ENCODE data around the gene PPFIA4. TPM values are rescaled to one million over a fixed set of nuclear protein-coding genes. Genes with fewer than 3 reads are reported as not detected.

The PPFIA4 gene
- total and polyA plus RNA-seq, 2 of the 4 experiments (the other 2 are of a cell fraction) = 5.4 to 13.7 TPM

GRCh38 chr1:203099805-203100515 lies 73.7 kb downstream of the PPFIA4 start:
- no peak overlapping the region for H3K18ac ChIP-seq (ENCODE audit: low read depth, low read length)
- H3K4ac ChIP-seq (ENCODE audit: low read depth, low read length) = no peak overlapping the region
- H3K56ac ChIP-seq (ENCODE audit: extremely low read depth, insufficient read depth, low read length) = no peak overlapping the region
- no peak overlapping the region for H3K4me3 ChIP-seq (ENCODE audit: insufficient read depth, low read depth, low read length)
- no peak overlapping the region for H2AK9ac ChIP-seq (replicated peaks; ENCODE audit: low read depth, low read length, poor library complexity)
- no peaks in the 10 kb centered on the region for H3K36me3 ChIP-seq (ENCODE audit: control insufficient read depth, insufficient read depth, low read length)
- ATAC-seq (ENCODE audit: low read depth) (no peak), DNase-seq (no peak)
- no peak overlapping the region for H3K9ac ChIP-seq (ENCODE audit: low read depth, low read length)
- H3K4me1 ChIP-seq (ENCODE audit: control insufficient read depth, insufficient read depth, low read length) = no peaks in the 10 kb centered on the region
- H2BK15ac ChIP-seq (ENCODE audit: low read depth, low read length) = no peak overlapping the region
- no peaks in the 10 kb centered on the region for H3K9me1 ChIP-seq (ENCODE audit: insufficient read depth, low read length)
- H3K23ac ChIP-seq (ENCODE audit: low read depth, low read length) = no peak overlapping the region
- no peak overlapping the region for H4K91ac ChIP-seq (ENCODE audit: insufficient read depth, low read depth, low read length)
- WGBS, 2 experiments (ENCODE audit: extremely low coverage in 2 of 2, insufficient read length in 1 of 2) = 60% methylated on average over 2 of the region's 7 CpGs; no CpG with 5 or more reads in 1 of the 2 experiments
- ChIA-PET CTCF (no interaction called here), POLR2A (ENCODE audit: unreplicated experiment) (no interaction called here)
- no peak overlapping the region for H2BK20ac ChIP-seq (ENCODE audit: low read depth, low read length)
- H2BK120ac ChIP-seq (ENCODE audit: low read depth, low read length) = no peak overlapping the region
- H3K4me2 ChIP-seq (ENCODE audit: low read depth, low read length) = no peak overlapping the region
- no peak overlapping the region for H3K14ac ChIP-seq (replicated peaks; ENCODE audit: low read depth, low read length)
- H2AFZ ChIP-seq (replicated peaks; ENCODE audit: low read length, poor library complexity) = no peak overlapping the region
- in situ Hi-C loops (cut with MboI; ENCODE audit: low sequenced_read_pairs) = no loop called here
- H2BK5ac ChIP-seq (ENCODE audit: low read depth, low read length, poor library complexity, severe bottlenecking) = no peak overlapping the region
- H3K27me3 ChIP-seq (ENCODE audit: control insufficient read depth, insufficient read depth, low read length) = peaks cover 53% of the 10 kb centered on the region
- TF ChIP-seq CEBPB (IDR thresholded peaks at IDR 0.05; ENCODE audit: low read depth, low read length) = no peak
- no peak for TF ChIP-seq CTCF (conservative IDR thresholded peaks at IDR 0.05; ENCODE audit: low read depth, low read length)
- no peak for TF ChIP-seq POLR2A (IDR thresholded peaks at IDR 0.05; ENCODE audit: low read depth, low read length)
- no peak for TF ChIP-seq NFE2L2 (IDR thresholded peaks at IDR 0.05; ENCODE audit: low read depth, low read length)
- TF ChIP-seq MXI1 (IDR thresholded peaks at IDR 0.05; ENCODE audit: borderline replicate concordance, low read depth, low read length) = no peak
- TF ChIP-seq FOS (IDR thresholded peaks at IDR 0.05; ENCODE audit: low read depth, low read length) = no peak
- no peak for TF ChIP-seq RAD21 (IDR thresholded peaks at IDR 0.05; ENCODE audit: low read length)
- no peak for TF ChIP-seq RFX5 (IDR thresholded peaks at IDR 0.05; ENCODE audit: low read depth, low read length)
- TF ChIP-seq SMC3 (IDR thresholded peaks at IDR 0.05; ENCODE audit: low read depth, low read length) = no peak
- TF ChIP-seq, protein P1, sequence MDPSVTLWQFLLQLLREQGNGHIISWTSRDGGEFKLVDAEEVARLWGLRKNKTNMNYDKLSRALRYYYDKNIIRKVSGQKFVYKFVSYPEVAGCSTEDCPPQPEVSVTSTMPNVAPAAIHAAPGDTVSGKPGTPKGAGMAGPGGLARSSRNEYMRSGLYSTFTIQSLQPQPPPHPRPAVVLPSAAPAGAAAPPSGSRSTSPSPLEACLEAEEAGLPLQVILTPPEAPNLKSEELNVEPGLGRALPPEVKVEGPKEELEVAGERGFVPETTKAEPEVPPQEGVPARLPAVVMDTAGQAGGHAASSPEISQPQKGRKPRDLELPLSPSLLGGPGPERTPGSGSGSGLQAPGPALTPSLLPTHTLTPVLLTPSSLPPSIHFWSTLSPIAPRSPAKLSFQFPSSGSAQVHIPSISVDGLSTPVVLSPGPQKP (IDR thresholded peaks at IDR 0.05; ENCODE audit: borderline replicate concordance, low read depth, low read length) = no peak
- TF ChIP-seq RCOR1 (IDR thresholded peaks at IDR 0.05; ENCODE audit: insufficient replicate concordance, low read length) = no peak
- no peak for TF ChIP-seq MAZ (IDR thresholded peaks at IDR 0.05; ENCODE audit: borderline replicate concordance, low read depth, low read length)
- no peak for TF ChIP-seq BHLHE40 (IDR thresholded peaks at IDR 0.05; ENCODE audit: low read depth, low read length)
- TF ChIP-seq CHD1 (IDR thresholded peaks at IDR 0.05; ENCODE audit: low read depth, low read length) = no peak
- no peak for TF ChIP-seq MAFK (IDR thresholded peaks at IDR 0.05; ENCODE audit: low read depth, low read length)
- TF ChIP-seq, protein P2, sequence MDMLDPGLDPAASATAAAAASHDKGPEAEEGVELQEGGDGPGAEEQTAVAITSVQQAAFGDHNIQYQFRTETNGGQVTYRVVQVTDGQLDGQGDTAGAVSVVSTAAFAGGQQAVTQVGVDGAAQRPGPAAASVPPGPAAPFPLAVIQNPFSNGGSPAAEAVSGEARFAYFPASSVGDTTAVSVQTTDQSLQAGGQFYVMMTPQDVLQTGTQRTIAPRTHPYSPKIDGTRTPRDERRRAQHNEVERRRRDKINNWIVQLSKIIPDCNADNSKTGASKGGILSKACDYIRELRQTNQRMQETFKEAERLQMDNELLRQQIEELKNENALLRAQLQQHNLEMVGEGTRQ (IDR thresholded peaks at IDR 0.05; ENCODE audit: low read depth, low read length) = no peak
- no peak overlapping the region for H2AK5ac ChIP-seq (ENCODE audit: low read depth, low read length)
- no peak overlapping the region for H4K8ac ChIP-seq (ENCODE audit: low read depth in 2 of 2, low read length in 2 of 2)
- no TSS peak for BruUV-seq (replicated peaks)
- H3K9me3 ChIP-seq (ENCODE audit: control insufficient read depth, insufficient read depth, low read length) = peaks cover 4% of the 10 kb centered on the region; the same call in 1 of the 2 replicates
- no peak overlapping the region for H4K5ac ChIP-seq (ENCODE audit: low read depth, low read length)
- intact Hi-C loops (cut with micrococcal nuclease) = no loop called here
- no peaks in the 10 kb centered on the region for H3K79me1 ChIP-seq (ENCODE audit: low read depth in 1 of 2, low read length in 2 of 2)
- no peak overlapping the region for H3K27ac ChIP-seq (ENCODE audit: insufficient read depth, low read length)
- no peaks in the 10 kb centered on the region for H4K20me1 ChIP-seq (ENCODE audit: insufficient read depth, low read length)
- dilution Hi-C loops (cut with HindIII; ENCODE audit: low sequenced_read_pairs, unreplicated experiment) = no loop called here
